MM.1S (cell line): ENCODE results near the gene RGL4.

ENCODE experiments used
- CTCF ChIP-seq: fragments of 300-600 bp; sonication (generic); IDR thresholded peaks from 2 replicates; pipeline ENCODE4 v1.5.1; 2016; ENCODE audit warnings: antibody characterized with exemption, low read length, mixed read lengths
- EZH2 ChIP-seq: fragments of 300-600 bp; sonication (generic); optimal IDR thresholded peaks from 2 replicates; pipeline ENCODE3; 2017; ENCODE audit warnings: low read depth, mild to moderate bottlenecking, antibody characterized with exemption, low read length, mixed read lengths
- EZH2phosphoT487 ChIP-seq: fragments of 300-600 bp; sonication (generic); IDR thresholded peaks from 2 replicates; pipeline ENCODE4 v1.6.1; 2018; ENCODE audit warnings: antibody characterized with exemption, low read length

- no peak for TF ChIP-seq CTCF
- no peak for TF ChIP-seq EZH2
- no peak for TF ChIP-seq EZH2phosphoT487
Measured at GRCh38 chr22:23678133-23678532, 12.7 kb upstream of the RGL4 start.
